Endothelial cell of umbilical vein (primary cell): Measurements from ENCODE around the gene FTO. TPM values are rescaled to one million over a fixed set of nuclear protein-coding genes. Genes with fewer than 3 reads are reported as not detected.

Source experiments
- BruUV-seq: library from RNA; stranded (reverse); fragments of 400-500 nt; replicated peaks from 2 replicates; lab custom pipeline; 2021; lab: Mats Ljungman, UMichigan
- CTCF ChIA-PET: fragments of 300-600, 350-600 bp; sonication (Branson Sonifier 250); formaldehyde crosslinking; loops from one replicate; lab custom pipeline; 2021; ENCODE audit warnings: antibody characterized with exemption, inconsistent platforms; lab: Charles Lee
- POLR2A ChIA-PET: fragments of 300-600, 350-600 bp; sonication (Branson Sonifier 250); formaldehyde crosslinking; loops from one replicate; lab custom pipeline; 2021; ENCODE audit warnings: antibody characterized with exemption, inconsistent platforms; lab: Charles Lee
- DNase-seq: peaks from one replicate; pipeline ENCODE4 v3.0.0-alpha.2; 2011; ENCODE audit warnings: low read depth, low spot score
- FAIRE-seq: peaks from 2 replicates; lab custom pipeline; 2011; peaks lifted over from hg19 to GRCh38; lab: Jason Lieb, UNC
- H2AFZ ChIP-seq: 2 replicates; pipeline ENCODE4 v1.6.0; 2012; ENCODE audit warnings: low read depth, low read length, control low read depth, inconsistent platforms
- H3K27ac ChIP-seq: 2 replicates; pipeline ENCODE4 v1.5.1; 2011; ENCODE audit warnings: low read depth, mild to moderate bottlenecking, control low read depth, low read length, moderate library complexity; ENCODE audit not compliant: insufficient read depth
- H3K27me3 ChIP-seq, 2 experiments: 2 replicates each; pipeline versions ENCODE4 v1.6.0 to v1.6.1; 2011; ENCODE audit warnings: low read length in 2 of 2, mixed read lengths in 1 of 2; ENCODE audit not compliant: control insufficient read depth in 2 of 2, insufficient read depth in 2 of 2
- H3K36me3 ChIP-seq, 2 experiments: 2 replicates in 1 of 2; 3 replicates in 1 of 2; pipeline ENCODE4 v1.5.1; 2011; ENCODE audit warnings: low read length in 2 of 2, mild to moderate bottlenecking in 1 of 2, moderate library complexity in 1 of 2; ENCODE audit not compliant: control insufficient read depth in 2 of 2, insufficient read depth in 2 of 2; ENCODE audit errors: extremely low read depth in 1 of 2
- H3K4me1 ChIP-seq: 3 replicates; pipeline ENCODE4 v1.5.1; 2011; ENCODE audit warnings: mild to moderate bottlenecking, low read length; ENCODE audit not compliant: control insufficient read depth, insufficient read depth; ENCODE audit errors: extremely low read depth
- H3K4me2 ChIP-seq: 2 replicates; pipeline ENCODE4 v1.6.1; 2011; ENCODE audit warnings: low read length, control low read depth, mixed read lengths; ENCODE audit not compliant: insufficient read depth
- H3K4me3 ChIP-seq, 3 experiments: fragments of 200-600 bp in 1 of 3; sonication (generic), shearing (Covaris generic) in 1 of 3; replicated peaks in 1 of 3; 2 replicates each; pipeline ENCODE4 v1.5.1; 2011 to 2016; ENCODE audit warnings: control low read depth in 3 of 3, low read length in 3 of 3, mild to moderate bottlenecking in 2 of 3, inconsistent platforms in 1 of 3, low read depth in 1 of 3, moderate library complexity in 1 of 3; ENCODE audit not compliant: insufficient read depth in 1 of 3
- H3K79me2 ChIP-seq: 2 replicates; pipeline ENCODE4 v1.6.0; 2012; ENCODE audit warnings: low read length, inconsistent platforms; ENCODE audit not compliant: control insufficient read depth, insufficient read depth
- H3K9ac ChIP-seq: replicated peaks from 2 replicates; pipeline ENCODE3; 2011; ENCODE audit warnings: low read length, control low read depth; ENCODE audit not compliant: insufficient read depth; ENCODE audit errors: extremely low read depth
- H3K9me1 ChIP-seq: replicated peaks from 3 replicates; pipeline ENCODE4 v1.6.0; 2011; ENCODE audit warnings: mild to moderate bottlenecking, low read length; ENCODE audit not compliant: control insufficient read depth, insufficient read depth; ENCODE audit errors: extremely low read depth
- H3K9me3 ChIP-seq: replicated peaks from 2 replicates; pipeline ENCODE4 v1.5.1; 2012; ENCODE audit warnings: low read length, inconsistent platforms; ENCODE audit not compliant: control insufficient read depth, insufficient read depth
- H4K20me1 ChIP-seq: replicated peaks from 2 replicates; pipeline ENCODE3; 2011; ENCODE audit warnings: mild to moderate bottlenecking, low read length; ENCODE audit not compliant: control insufficient read depth, insufficient read depth; ENCODE audit errors: extremely low read depth
- CTCF ChIP-seq, 2 donors: IDR thresholded peaks; 1 replicate in 1 of 2; 2 replicates in 1 of 2; pipeline ENCODE4 v1.5.1; 2011; ENCODE audit warnings: low read length in 2 of 2, mild to moderate bottlenecking in 2 of 2, moderate library complexity in 2 of 2, control low read depth in 1 of 2, inconsistent platforms in 1 of 2, low read depth in 1 of 2; ENCODE audit not compliant: insufficient read depth in 1 of 2; ENCODE audit errors: extremely low read depth in 1 of 2
- FOS ChIP-seq: IDR thresholded peaks from 2 replicates; pipeline ENCODE4 v1.6.1; 2011; ENCODE audit warnings: mild to moderate bottlenecking, low read length, moderate library complexity, borderline replicate concordance; ENCODE audit not compliant: insufficient read depth
- GATA2 ChIP-seq: IDR thresholded peaks from 2 replicates; pipeline ENCODE4 v1.7.0; 2011; ENCODE audit warnings: low read depth, mild to moderate bottlenecking, moderate library complexity, mixed read lengths, low read length; ENCODE audit not compliant: insufficient read length, insufficient read depth
- JUN ChIP-seq: IDR thresholded peaks from 2 replicates; pipeline ENCODE4 v1.6.1; 2011; ENCODE audit warnings: borderline replicate concordance, low read depth; ENCODE audit not compliant: insufficient read length, insufficient read depth
- MYC ChIP-seq: IDR thresholded peaks from one replicate; pipeline ENCODE4 v1.6.1; 2011; ENCODE audit warnings: mild to moderate bottlenecking, low read depth, low read length
- dilution Hi-C: fragments of 300-500 bp; cut with MboI; formaldehyde crosslinking; loops from one replicate; pipeline ENCODE4 v1.15.0; 2019; ENCODE audit warnings: low sequenced_read_pairs; ENCODE audit not compliant: extremely low pct_ligation_motif_present
- intact Hi-C: fragments of 100-400 bp; cut with micrococcal nuclease; formaldehyde crosslinking; loops from one replicate; pipeline ENCODE4 v1.10.0; 2022
- polyA plus RNA-seq, 4 experiments: library from polyadenylated mRNA; depleted of rRNA in 3 of 4; stranded (reverse) in 3 of 4; unstranded in 1 of 4; fragments of >200 nt; gene quantifications; 2 replicates each; pipeline versions ENCODE4 v1.2.1 to v1.2.3, GENCODE V29; 2011 to 2012; ENCODE audit warnings: missing spikeins in 1 of 4
- total RNA-seq: library from RNA; stranded (reverse); gene quantifications from 2 replicates; pipeline ENCODE4 v1.2.3, GENCODE V29; 2021

Gene FTO
- total and polyA plus RNA-seq, 2 donors (not counting 3 experiments of a cell fraction or from before 2014, with no cell fraction given): 48.6 to 87.1 TPM

GRCh38 chr16:53672461-53672860 lies 31.5 kb upstream of the FTO start:
- no TSS peak for BruUV-seq
- no peak for FAIRE-seq

More at GRCh38 chr16:53672461-53672860, 31.5 kb upstream of the FTO start:
- Histone ChIP-seq H3K4me1 (no peaks in the 10 kb centered on the region), H3K9me1 (peaks cover 2% of the 10 kb centered on the region), H3K79me2 (no peaks in the 10 kb centered on the region), H3K9ac (no peak overlapping the region), H4K20me1 (no peaks in the 10 kb centered on the region), H3K9me3 (no peaks in the 10 kb centered on the region), H3K27ac (no peak overlapping the region), H3K36me3 (no peaks in the 10 kb centered on the region), H3K27me3 (no peaks in the 10 kb centered on the region), H3K4me2 (no peak overlapping the region), H2AFZ (no peak overlapping the region), H3K4me3 (no peak overlapping the region)
- ChIA-PET POLR2A (no interaction called here), CTCF (interaction anchor here (1.2 kb wide), 1 partner anchor 9 kb away, joined by 3 read pairs; no protein-coding TSS in a partner anchor)
- DNase-seq: no peak
- no peak for TF ChIP-seq GATA2
- TF ChIP-seq MYC: no peak
- no peak for TF ChIP-seq JUN
- TF ChIP-seq FOS: no peak
- TF ChIP-seq CTCF (IDR thresholded peaks at IDR 0.05; ENCODE audit: extremely low read depth in 1 of 2, insufficient read depth in 1 of 2, low read depth in 1 of 2, low read length in 2 of 2): no peak
- intact Hi-C loops: no loop called here
- dilution Hi-C loops: no loop called here
